Fibroblast of lung (primary cell): ENCODE data around the gene SERPINB12. TPM values are rescaled to one million over a fixed set of nuclear protein-coding genes. Genes with fewer than 3 reads are reported as not detected.

Source experiments
- DNase-seq, 2 donors: peaks; one replicate each; pipeline versions ENCODE4 v3.0.0 to v3.0.0-alpha.2; 2010; ENCODE audit warnings: low read depth in 2 of 2
- H2AFZ ChIP-seq: 2 replicates; pipeline ENCODE4 v1.5.1; 2012; ENCODE audit warnings: low read length, control low read depth, inconsistent platforms
- H3K27ac ChIP-seq: 2 replicates; pipeline ENCODE4 v1.5.1; 2011; ENCODE audit warnings: low read length, control low read depth; ENCODE audit not compliant: insufficient read depth
- H3K27me3 ChIP-seq: 2 replicates; pipeline ENCODE4 v1.5.1; 2011; ENCODE audit warnings: mild to moderate bottlenecking, low read length; ENCODE audit not compliant: control insufficient read depth, insufficient read depth
- H3K36me3 ChIP-seq: 2 replicates; pipeline ENCODE4 v1.5.1; 2011; ENCODE audit warnings: low read length; ENCODE audit not compliant: control insufficient read depth, insufficient read depth
- H3K4me1 ChIP-seq: 2 replicates; pipeline ENCODE4 v1.5.1; 2011; ENCODE audit warnings: low read length; ENCODE audit not compliant: control insufficient read depth, insufficient read depth; ENCODE audit errors: extremely low read depth
- H3K4me2 ChIP-seq: 2 replicates; pipeline ENCODE4 v1.5.1; 2011; ENCODE audit warnings: low read length, control low read depth; ENCODE audit not compliant: insufficient read depth; ENCODE audit errors: extremely low read depth
- H3K4me3 ChIP-seq, 4 experiments: fragments of 200-600 bp in 1 of 4; sonication (generic) in 1 of 4; replicated peaks in 1 of 4; 2 replicates each; pipeline ENCODE4 v1.5.1; 2011 to 2016; ENCODE audit warnings: low read length in 4 of 4, low read depth in 3 of 4, mild to moderate bottlenecking in 3 of 4, control low read depth in 2 of 4, inconsistent platforms in 1 of 4, mixed read lengths in 1 of 4; ENCODE audit not compliant: insufficient read depth in 1 of 4; ENCODE audit errors: control extremely low read depth in 1 of 4
- H3K79me2 ChIP-seq: 2 replicates; pipeline ENCODE4 v1.5.1; 2012; ENCODE audit warnings: mild to moderate bottlenecking, low read length, inconsistent platforms; ENCODE audit not compliant: control insufficient read depth, insufficient read depth
- H3K9ac ChIP-seq: 2 replicates; pipeline ENCODE4 v1.5.1; 2011; ENCODE audit warnings: mild to moderate bottlenecking, low read length, control low read depth; ENCODE audit not compliant: insufficient read depth
- H3K9me3 ChIP-seq: 2 replicates; pipeline ENCODE4 v1.5.1; 2012; ENCODE audit warnings: low read depth, low read length; ENCODE audit not compliant: control insufficient read depth, insufficient read depth
- H4K20me1 ChIP-seq: 2 replicates; pipeline ENCODE4 v1.5.1; 2011; ENCODE audit warnings: low read length; ENCODE audit not compliant: control insufficient read depth, insufficient read depth; ENCODE audit errors: extremely low read depth
- CTCF ChIP-seq, 2 donors: IDR thresholded peaks in 1 of 2; conservative IDR thresholded peaks in 1 of 2; 1 replicate in 1 of 2; 2 replicates in 1 of 2; pipeline ENCODE4 v1.5.1; 2011 to 2012; ENCODE audit warnings: low read length in 2 of 2, control low read depth in 1 of 2, inconsistent platforms in 1 of 2, low read depth in 1 of 2, mild to moderate bottlenecking in 1 of 2
- EZH2 ChIP-seq: IDR thresholded peaks from 2 replicates; pipeline ENCODE4 v1.5.1; 2012; ENCODE audit warnings: low read length, control low read depth, mild to moderate bottlenecking; ENCODE audit errors: missing control alignments
- polyA plus RNA-seq, 2 donors: library from polyadenylated mRNA; depleted of rRNA in 1 of 2; stranded (reverse) in 1 of 2; unstranded in 1 of 2; fragments of >200 nt; gene quantifications; 2 replicates each; pipeline ENCODE4 v1.2.1, GENCODE V29; 2011 to 2012; ENCODE audit warnings: missing spikeins in 1 of 2
- total RNA-seq: library from RNA; depleted of rRNA; stranded (reverse); fragments of >200 nt; gene quantifications from 2 replicates; pipeline ENCODE4 v1.2.1, GENCODE V29; 2014

SERPINB12 gene
- total and polyA plus RNA-seq, 2 donors (not counting 1 experiment from before 2014, with no cell fraction given), result 0.07 TPM; not detected in 1

- H3K27ac ChIP-seq, result no peak overlapping the region
- H3K9ac ChIP-seq, result no peak overlapping the region
- H3K79me2 ChIP-seq, result no peaks in the 10 kb centered on the region
- no peak for DNase-seq
- no peaks in the 10 kb centered on the region for H3K4me1 ChIP-seq
- H4K20me1 ChIP-seq, result no peaks in the 10 kb centered on the region
- H3K27me3 ChIP-seq, result no peaks in the 10 kb centered on the region
- no peak overlapping the region for H2AFZ ChIP-seq
- no peaks in the 10 kb centered on the region for H3K9me3 ChIP-seq
- TF ChIP-seq CTCF (conservative IDR thresholded peaks at IDR 0.05 in 1 of 2, IDR thresholded peaks at IDR 0.05 in 1 of 2; ENCODE audit: low read depth in 1 of 2, low read length in 2 of 2) (no peak), EZH2 (no peak)
- H3K4me2 ChIP-seq, result no peak overlapping the region
- H3K36me3 ChIP-seq, result no peaks in the 10 kb centered on the region
- H3K4me3 ChIP-seq, result no peak overlapping the region
Measured at GRCh38 chr18:63570721-63571120, 28.6 kb downstream of the SERPINB12 start.

GRCh38 chr18:63575681-63576080, 33.5 kb downstream of the SERPINB12 start:
- H3K79me2 ChIP-seq, result no peaks in the 10 kb centered on the region
- H3K27ac ChIP-seq, result no peak overlapping the region
- H3K4me3 ChIP-seq, result no peak overlapping the region
- H3K27me3 ChIP-seq, result no peaks in the 10 kb centered on the region
- H3K36me3 ChIP-seq, result no peaks in the 10 kb centered on the region
- no peak overlapping the region for H3K9ac ChIP-seq
- no peak overlapping the region for H3K4me2 ChIP-seq
- DNase-seq, result no peak
- no peaks in the 10 kb centered on the region for H4K20me1 ChIP-seq
- TF ChIP-seq CTCF (conservative IDR thresholded peaks at IDR 0.05 in 1 of 2, IDR thresholded peaks at IDR 0.05 in 1 of 2; ENCODE audit: low read depth in 1 of 2, low read length in 2 of 2), result no peak
- no peak for TF ChIP-seq EZH2
- no peak overlapping the region for H2AFZ ChIP-seq
- H3K9me3 ChIP-seq, result no peaks in the 10 kb centered on the region
- H3K4me1 ChIP-seq, result no peaks in the 10 kb centered on the region

- peak; percentile 8 to 36 for DNase-seq
- H4K20me1 ChIP-seq, result no peaks in the 10 kb centered on the region
- no peaks in the 10 kb centered on the region for H3K36me3 ChIP-seq
- H3K27me3 ChIP-seq, result no peaks in the 10 kb centered on the region
- peak; percentile 74 to 79 for TF ChIP-seq CTCF (conservative IDR thresholded peaks at IDR 0.05 in 1 of 2, IDR thresholded peaks at IDR 0.05 in 1 of 2; ENCODE audit: low read depth in 1 of 2, low read length in 2 of 2)
- no peak for TF ChIP-seq EZH2
- H3K4me1 ChIP-seq, result no peaks in the 10 kb centered on the region
- H3K27ac ChIP-seq, result no peak overlapping the region
- H3K4me3 ChIP-seq, result no peak overlapping the region
- H3K9ac ChIP-seq, result no peak overlapping the region
- H3K79me2 ChIP-seq, result no peaks in the 10 kb centered on the region
- no peak overlapping the region for H2AFZ ChIP-seq
- no peak overlapping the region for H3K4me2 ChIP-seq
- no peaks in the 10 kb centered on the region for H3K9me3 ChIP-seq
Measured at GRCh38 chr18:63578357-63578958, 36.3 kb downstream of the SERPINB12 start.
